PC-3 (cell line): ENCODE results near the gene ARID3C. TPM values are rescaled to one million over a fixed set of nuclear protein-coding genes. Genes with fewer than 3 reads are reported as not detected.
A peak's percentile ranks its signal among the peaks of the same experiment; 100 is the strongest.

ENCODE experiments used
- ATAC-seq: fragments of 200-7000 bp; cut with Tn5 transposase; 2 replicates; pipeline ENCODE4 v1.9.1; 2020; ENCODE audit warnings: mild to moderate bottlenecking, moderate library complexity
- BruUV-seq: library from RNA; stranded (reverse); fragments of 400-500 nt; replicated peaks from 2 replicates; lab custom pipeline; 2021; lab: Mats Ljungman, UMichigan
- CTCF ChIA-PET: fragments of 300-600 bp; sonication (Branson Sonifier 250); formaldehyde crosslinking; loops from one replicate; lab custom pipeline; 2022; ENCODE audit warnings: antibody characterized with exemption; lab: Charles Lee
- POLR2A ChIA-PET: fragments of 300-600 bp; sonication (Branson Sonifier 250); formaldehyde crosslinking; loops from one replicate; lab custom pipeline; 2022; ENCODE audit warnings: antibody characterized with exemption; ENCODE audit not compliant: unreplicated experiment; lab: Charles Lee
- DNase-seq: peaks from one replicate; pipeline ENCODE4 v3.0.0-alpha.2; 2015
- H2AFZ ChIP-seq: fragments of 300-600 bp; sonication (generic); 2 replicates; pipeline ENCODE4 v1.6.0; 2016; ENCODE audit warnings: antibody characterized with exemption, low read length
- H3F3A ChIP-seq: fragments of 300-600 bp; sonication (generic); one replicate; pipeline ENCODE4 v1.6.0; 2017; ENCODE audit warnings: antibody characterized with exemption, low read length, control low read depth, mild to moderate bottlenecking; ENCODE audit not compliant: unreplicated experiment
- H3K27ac ChIP-seq: fragments of 300-600 bp; sonication (generic); 2 replicates; pipeline ENCODE4 v1.5.1; 2016; ENCODE audit warnings: mild to moderate bottlenecking, low read length
- H3K27me3 ChIP-seq: fragments of 300-600 bp; sonication (generic); 2 replicates; pipeline ENCODE4 v1.6.1; 2016; ENCODE audit warnings: low read length, mixed read lengths
- H3K36me3 ChIP-seq: fragments of 300-600 bp; sonication (generic); 2 replicates; pipeline ENCODE4 v1.6.1; 2016; ENCODE audit warnings: low read depth, mixed run types, low read length, mixed read lengths
- H3K4me1 ChIP-seq: fragments of 300-600 bp; sonication (generic); 2 replicates; pipeline ENCODE4 v1.5.1; 2016; ENCODE audit warnings: low read length; ENCODE audit not compliant: insufficient read depth
- H3K4me2 ChIP-seq: fragments of 300-600 bp; sonication (generic); 2 replicates; pipeline ENCODE4 v1.6.0; 2016; ENCODE audit warnings: low read length
- H3K4me3 ChIP-seq: fragments of 300-600 bp; sonication (generic); 2 replicates; pipeline ENCODE4 v1.5.1; 2016; ENCODE audit warnings: mild to moderate bottlenecking, low read length, mixed read lengths
- H3K79me2 ChIP-seq: fragments of 300-600 bp; sonication (generic); 2 replicates; pipeline ENCODE4 v1.6.1; 2017; ENCODE audit warnings: low read length, mixed read lengths
- H3K9ac ChIP-seq: fragments of 300-600 bp; sonication (generic); 2 replicates; pipeline ENCODE4 v1.6.0; 2016; ENCODE audit warnings: mild to moderate bottlenecking, low read length
- H3K9me2 ChIP-seq: fragments of 300-600 bp; sonication (generic); replicated peaks from 2 replicates; pipeline ENCODE4 v1.6.1; 2016; ENCODE audit warnings: mixed run types, low read length, mixed read lengths
- H3K9me3 ChIP-seq: fragments of 300-600 bp; sonication (generic); 2 replicates; pipeline ENCODE4 v1.6.1; 2016; ENCODE audit warnings: low read length, mixed read lengths
- H4K20me1 ChIP-seq: fragments of 300-600 bp; sonication (generic); 2 replicates; pipeline ENCODE4 v1.6.1; 2016; ENCODE audit warnings: low read length, mixed read lengths
- CTCF ChIP-seq: fragments of 300-600 bp; sonication (generic); conservative IDR thresholded peaks from 2 replicates; pipeline ENCODE4 v1.5.1; 2017; ENCODE audit warnings: antibody characterized with exemption, low read depth, mild to moderate bottlenecking, low read length
- EZH2 ChIP-seq: fragments of 300-600 bp; sonication (generic); IDR thresholded peaks from one replicate; pipeline ENCODE4 v1.6.1; 2017; ENCODE audit warnings: antibody characterized with exemption, mild to moderate bottlenecking, low read length; ENCODE audit not compliant: unreplicated experiment
- EZH2phosphoT487 ChIP-seq: fragments of 300-600 bp; sonication (generic); IDR thresholded peaks from 2 replicates; pipeline ENCODE4 v1.6.1; 2018; ENCODE audit warnings: mild to moderate bottlenecking, antibody characterized with exemption, low read length, borderline replicate concordance
- intact Hi-C: fragments of 100-400 bp; cut with micrococcal nuclease; formaldehyde crosslinking; loops from 2 replicates; pipeline ENCODE4 v1.9.0; 2023
- total RNA-seq: library from RNA; depleted of rRNA; stranded (reverse); fragments of >200 nt; gene quantifications from 2 replicates; pipeline ENCODE4 v1.2.3, GENCODE V29; 2014

Gene ARID3C
- total RNA-seq, 1 experiment from 2014 or later: not detected

- Histone ChIP-seq H2AFZ (no peak within 1 kb of the TSS), H3K36me3 (no peaks in the 10 kb centered on the region), H3K27ac (no peak within 1 kb of the TSS), H3K9me2 (no peaks in the 10 kb centered on the region), H3K79me2 (no peaks in the 10 kb centered on the region), H3F3A (no peaks in the 10 kb centered on the region), H3K4me3 (no peak within 1 kb of the TSS), H3K9ac (no peak within 1 kb of the TSS), H4K20me1 (no peaks in the 10 kb centered on the region), H3K4me1 (peaks cover 6% of the 10 kb centered on the region), H3K4me2 (no peak within 1 kb of the TSS), H3K9me3 (no peaks in the 10 kb centered on the region), H3K27me3 (no peaks in the 10 kb centered on the region)
- ATAC-seq (no peak), DNase-seq (no peak)
- no TSS peak for BruUV-seq
- no peak for TF ChIP-seq EZH2phosphoT487
- no peak for TF ChIP-seq CTCF
- no peak for TF ChIP-seq EZH2
- intact Hi-C loops: no loop called here
- POLR2A ChIA-PET: interaction anchor here (0.5 kb wide), 1 partner anchor 441 kb away, joined by 10 read pairs; no protein-coding TSS in a partner anchor
- CTCF ChIA-PET: interaction anchor here (0.6 kb wide), 1 partner anchor 16 kb away, joined by 3 read pairs; no protein-coding TSS in a partner anchor
Observed at GRCh38 chr9:34662526-34663302, 33.8 kb upstream of the ARID3C start, which contains the start of gene CCL27. Gene CCL27, minus strand, starts transcription at chr9:34662657. Its CDS starts 24 bp downstream, at chr9:34662633.

- peaks cover 3% of the 10 kb centered on the region; the same call in 1 of the 2 replicates for H3K4me1 ChIP-seq
- no peaks in the 10 kb centered on the region for H4K20me1 ChIP-seq
- H3K4me3 ChIP-seq: no peak overlapping the region
- H2AFZ ChIP-seq: no peak overlapping the region
- no peaks in the 10 kb centered on the region for H3K9me3 ChIP-seq
- peak; percentile 57 for DNase-seq
- POLR2A ChIA-PET: interaction anchor here (0.6 kb wide), 1 partner anchor 1008 kb away, joined by 13 read pairs; no protein-coding TSS in a partner anchor
- peak; percentile 60 for ATAC-seq
- H3K9ac ChIP-seq: no peak overlapping the region
- CTCF ChIA-PET: no interaction called here
- no peaks in the 10 kb centered on the region for H3F3A ChIP-seq
- no peaks in the 10 kb centered on the region for H3K36me3 ChIP-seq
- no peaks in the 10 kb centered on the region for H3K9me2 ChIP-seq
- H3K27ac ChIP-seq: no peak overlapping the region
- BruUV-seq: no TSS peak
- no peaks in the 10 kb centered on the region for H3K27me3 ChIP-seq
- intact Hi-C loops: no loop called here
- no peaks in the 10 kb centered on the region for H3K79me2 ChIP-seq
- TF ChIP-seq EZH2phosphoT487 (no peak), EZH2 (no peak), CTCF (no peak)
- no peak overlapping the region for H3K4me2 ChIP-seq
Observed at GRCh38 chr9:34659592-34660253, 30.9 kb upstream of the ARID3C start.
